Ovary (tissue), 3 donors: Measurements from ENCODE around the gene ADCK1.

Source experiments
- CTCF ChIP-seq, 3 donors: fragments of 450-650 bp in 2 of 3; fragments of 200-600 bp in 1 of 3; IDR thresholded peaks; one replicate each; pipeline versions ENCODE4 v1.5.1 to v1.8.0; 2016 to 2022; ENCODE audit warnings: antibody characterized with exemption in 3 of 3, mild to moderate bottlenecking in 1 of 3
- EP300 ChIP-seq: sonication (generic); formaldehyde crosslinking; IDR thresholded peaks from one replicate; pipeline ENCODE4 v1.6.1; 2017; ENCODE audit warnings: antibody characterized with exemption
- POLR2A ChIP-seq: fragments of 450-650 bp; IDR thresholded peaks from one replicate; pipeline ENCODE4 v1.6.1; 2017; ENCODE audit warnings: antibody characterized with exemption, mild to moderate bottlenecking, moderate library complexity
- donor health status: DM: no; HTN: no; CAD: no.

DNA sequence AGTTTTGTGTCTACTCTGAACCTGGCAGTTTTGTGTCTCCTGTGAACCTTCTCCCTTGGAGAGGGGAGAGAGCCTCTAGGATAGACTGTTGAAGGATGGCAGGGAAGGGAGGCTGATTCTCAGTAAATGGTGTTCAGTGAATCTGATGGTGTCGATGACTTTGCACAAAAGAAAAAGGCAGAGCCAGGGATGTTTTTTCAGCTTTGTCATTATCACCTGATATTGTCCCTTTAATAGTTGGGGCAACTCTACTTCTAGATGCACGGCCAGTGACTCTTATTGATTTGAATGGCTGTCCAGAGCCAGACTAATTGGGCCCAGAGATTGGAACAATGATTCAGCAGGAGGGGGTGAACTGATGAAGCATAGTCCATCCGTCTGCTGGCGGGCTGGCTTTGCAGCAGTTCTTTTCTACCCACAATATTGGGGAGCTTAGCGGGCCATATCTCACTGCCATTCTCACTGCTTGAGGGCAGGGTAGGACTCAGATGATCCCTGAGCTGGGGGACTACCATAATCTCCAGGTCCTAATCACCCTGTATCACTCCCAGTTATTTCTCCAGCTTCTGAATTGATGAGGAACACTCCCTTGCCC lies 93.1 kb downstream of the ADCK1 start:
- TF ChIP-seq CTCF (IDR thresholded peaks at IDR 0.05) (no peak), POLR2A (no peak), EP300 (no peak)
